Activated T-helper 1 cell treated with anti-CD3 and anti-CD28 coated beads, Interleukin-2, amount 50 U/mL, for 16 hours (primary cell): ENCODE data around the gene CDH15.
"Not testable (repeated sequence)": the region's sequence is repeated elsewhere in the genome, so short reads cannot be mapped to it uniquely, and the experiment has no call there.

Experiments used
- DNase-seq, 2 donors: peaks; one replicate each; pipeline ENCODE4 v3.0.0-alpha.2; 2020; ENCODE audit warnings: low read depth in 1 of 2, low spot score in 1 of 2

The CDH15 gene

DNA sequence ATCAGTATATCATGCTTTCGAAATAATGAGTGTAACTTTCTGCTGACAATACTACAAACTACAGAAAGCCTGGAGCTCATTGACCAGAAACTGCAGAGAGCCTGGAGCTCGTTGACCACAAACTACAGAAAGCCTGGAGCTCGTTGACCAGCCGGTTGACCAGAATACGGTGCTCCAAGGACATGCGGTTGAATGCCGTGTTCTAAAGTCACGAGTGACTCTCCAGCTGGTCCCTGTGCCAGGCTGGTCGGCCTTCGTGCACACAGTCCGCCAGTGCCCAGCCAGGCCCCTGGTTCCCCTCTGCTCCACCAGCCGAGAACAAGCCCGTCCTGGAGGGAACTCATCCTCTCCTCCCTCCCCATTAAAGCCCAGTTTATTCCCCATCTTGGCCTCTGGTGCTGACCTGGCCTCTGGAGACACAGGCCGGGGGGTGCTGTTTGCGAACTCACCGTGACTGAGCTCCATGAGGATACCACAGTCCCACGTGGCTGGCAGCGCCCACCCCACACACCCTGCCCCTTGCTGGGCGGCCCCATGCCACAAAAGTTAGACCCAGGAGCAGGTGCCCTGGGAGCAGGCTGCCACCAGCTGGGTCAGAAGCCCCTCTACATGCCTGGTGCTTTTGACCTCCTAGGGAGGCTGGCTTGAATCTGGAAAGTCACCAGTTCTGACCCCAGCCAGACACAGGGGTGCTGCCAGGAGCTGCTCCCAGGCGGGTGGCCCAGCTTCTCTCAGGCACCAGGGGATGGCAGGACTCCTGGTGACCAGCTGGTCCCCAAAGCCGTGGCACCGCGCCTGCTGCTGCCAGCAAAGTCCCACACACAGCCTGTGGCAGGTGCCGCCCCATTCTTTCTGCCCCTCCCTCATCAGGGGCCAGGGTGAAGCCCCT lies 15.5 kb upstream of the CDH15 start:
- no peak for DNase-seq

DNA sequence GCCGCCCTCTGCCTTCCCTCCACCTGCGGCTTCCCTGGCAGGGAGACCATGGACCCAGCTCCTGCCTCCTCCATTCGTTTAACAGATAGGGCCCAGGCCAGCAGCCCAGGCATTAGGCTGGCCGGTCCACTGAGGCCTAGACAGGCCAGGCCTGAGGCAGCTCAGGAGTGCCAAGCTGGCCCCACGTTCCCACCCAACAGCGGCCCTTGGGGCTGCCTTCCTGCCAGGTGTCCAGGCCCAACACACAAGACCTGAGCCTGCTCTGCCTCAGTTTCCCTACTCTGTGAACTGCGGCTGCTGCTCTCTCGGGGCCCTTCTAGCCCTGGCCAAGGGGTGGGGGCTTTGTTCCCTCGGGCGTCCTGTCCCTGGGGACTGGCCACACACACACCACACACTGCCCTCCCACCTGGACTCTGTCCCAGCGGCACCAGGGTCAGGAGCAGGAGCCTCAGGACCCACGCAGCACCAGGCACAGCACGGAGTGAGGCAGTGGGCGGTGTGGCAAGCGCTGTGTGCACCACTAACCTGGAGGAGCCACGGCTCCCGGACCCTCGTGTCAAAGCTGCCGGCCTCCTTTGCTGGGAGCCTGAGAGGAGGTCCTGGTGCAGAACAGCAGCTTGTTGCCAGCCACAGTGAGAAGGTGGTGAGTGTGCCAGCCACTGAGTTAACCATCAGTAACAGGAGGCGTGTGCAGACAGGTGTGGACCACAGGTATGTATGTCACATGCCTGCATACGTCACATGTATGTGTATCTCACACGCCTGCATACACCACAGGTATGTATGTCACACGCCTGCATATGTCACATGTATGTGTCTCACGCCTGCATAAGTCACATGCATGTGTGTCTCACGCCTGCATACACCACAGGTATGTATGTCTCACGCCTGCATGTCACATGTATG lies 14.6 kb upstream of the CDH15 start:
- DNase-seq = no peak

GRCh38 chr16:89157778-89158177 lies 13.8 kb upstream of the CDH15 start:
- DNase-seq = no peak

DNA sequence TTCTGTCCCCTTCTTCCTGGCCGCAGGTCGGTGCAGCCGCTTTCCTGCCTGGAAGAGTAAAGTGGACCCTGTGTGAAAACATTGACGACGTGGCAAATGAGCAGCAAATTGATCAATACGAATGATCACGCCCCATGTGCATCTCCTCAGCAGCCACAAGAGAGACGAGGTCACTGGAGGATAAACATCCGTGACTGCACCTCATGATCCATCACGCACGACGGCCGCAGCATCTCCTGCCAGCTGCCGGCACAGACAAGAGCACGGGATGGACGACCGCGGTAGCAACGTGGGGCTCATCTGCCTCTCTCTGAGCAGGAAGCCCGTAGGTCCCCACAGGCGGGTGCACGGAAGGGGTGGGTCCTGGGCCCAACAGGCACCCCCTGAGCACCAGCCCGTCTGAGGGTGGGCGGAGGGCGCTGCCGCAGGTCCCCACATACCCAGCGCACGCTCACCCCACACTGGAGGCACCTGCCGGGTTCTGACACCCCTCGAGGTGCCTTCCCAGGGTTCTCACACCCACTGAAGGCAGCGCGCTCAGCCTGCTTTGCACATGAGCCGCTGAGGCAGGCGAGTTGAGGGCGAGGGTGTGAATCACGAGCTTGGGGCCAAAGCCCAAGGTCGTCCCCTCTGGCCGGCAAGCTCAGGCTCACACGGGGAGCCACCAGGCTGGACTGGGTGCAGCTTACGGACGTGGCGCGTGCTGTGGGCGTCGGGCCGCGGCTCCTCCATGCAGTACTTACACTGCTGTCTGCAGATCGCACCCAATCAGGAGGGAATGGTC lies 12.3 kb upstream of the CDH15 start:
- no peak for DNase-seq

GRCh38 chr16:89159850-89160354 lies 11.6 kb upstream of the CDH15 start:
- no peak for DNase-seq

DNA sequence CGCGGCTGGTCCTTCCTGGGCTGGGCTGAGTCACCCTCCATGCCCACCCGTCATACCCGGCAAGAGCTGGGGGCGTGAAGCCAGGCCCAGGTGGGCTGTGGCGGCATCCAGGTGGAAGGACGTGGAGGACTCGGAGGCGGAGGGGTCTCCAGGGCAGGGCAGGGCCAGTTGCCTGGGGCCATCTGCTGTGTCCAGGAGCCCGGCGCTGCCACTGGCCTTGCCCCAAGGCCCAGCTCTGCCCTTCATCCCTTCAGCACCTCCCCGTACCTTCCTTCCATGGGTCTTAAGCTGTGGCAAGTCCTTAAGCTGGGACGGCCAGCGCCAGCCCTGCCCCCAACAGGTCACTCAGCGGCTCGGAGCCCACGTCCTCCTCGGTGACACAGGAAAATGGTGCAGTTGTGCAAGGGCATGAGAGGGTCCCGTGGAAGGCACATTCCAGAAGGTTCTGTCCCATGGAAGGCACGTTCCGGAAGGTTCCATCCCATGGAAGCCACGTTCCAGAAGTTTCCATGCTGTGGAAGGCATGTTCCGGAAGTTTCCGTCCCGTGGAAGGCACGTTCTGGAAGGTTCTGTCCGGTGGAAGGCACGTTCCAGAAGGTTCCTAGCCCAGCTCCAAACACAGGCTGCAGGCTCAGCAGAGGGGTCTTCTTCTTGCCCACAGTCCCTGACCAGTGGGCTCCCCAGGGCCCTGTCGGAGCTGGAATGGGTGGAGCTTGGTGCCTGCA lies 10.4 kb upstream of the CDH15 start:
- no peak for DNase-seq

GRCh38 chr16:89161763-89162713 lies 9.5 kb upstream of the CDH15 start:
- DNase-seq = no peak

DNA sequence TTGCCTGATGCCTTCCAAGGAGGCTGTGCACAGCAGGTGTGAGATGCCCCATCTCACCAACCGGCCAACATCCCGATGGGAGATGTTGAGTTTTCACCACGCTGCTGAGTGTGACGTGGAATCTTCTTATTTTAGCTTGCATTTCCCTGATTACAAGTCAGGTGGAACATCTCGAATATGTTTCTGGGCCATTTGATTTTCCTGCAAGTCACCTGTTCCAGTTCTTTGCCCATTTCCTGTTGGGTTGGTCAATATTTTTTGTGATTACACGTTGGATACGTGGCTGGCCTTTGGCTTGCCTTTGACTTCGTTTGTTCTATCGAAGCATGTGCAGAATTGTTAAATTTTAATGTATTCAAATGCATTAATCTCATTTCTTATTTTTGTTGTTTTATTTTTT lies 8.3 kb upstream of the CDH15 start:
- no peak for DNase-seq

GRCh38 chr16:89164436-89164835 lies 7.1 kb upstream of the CDH15 start:
- DNase-seq = no peak

DNA sequence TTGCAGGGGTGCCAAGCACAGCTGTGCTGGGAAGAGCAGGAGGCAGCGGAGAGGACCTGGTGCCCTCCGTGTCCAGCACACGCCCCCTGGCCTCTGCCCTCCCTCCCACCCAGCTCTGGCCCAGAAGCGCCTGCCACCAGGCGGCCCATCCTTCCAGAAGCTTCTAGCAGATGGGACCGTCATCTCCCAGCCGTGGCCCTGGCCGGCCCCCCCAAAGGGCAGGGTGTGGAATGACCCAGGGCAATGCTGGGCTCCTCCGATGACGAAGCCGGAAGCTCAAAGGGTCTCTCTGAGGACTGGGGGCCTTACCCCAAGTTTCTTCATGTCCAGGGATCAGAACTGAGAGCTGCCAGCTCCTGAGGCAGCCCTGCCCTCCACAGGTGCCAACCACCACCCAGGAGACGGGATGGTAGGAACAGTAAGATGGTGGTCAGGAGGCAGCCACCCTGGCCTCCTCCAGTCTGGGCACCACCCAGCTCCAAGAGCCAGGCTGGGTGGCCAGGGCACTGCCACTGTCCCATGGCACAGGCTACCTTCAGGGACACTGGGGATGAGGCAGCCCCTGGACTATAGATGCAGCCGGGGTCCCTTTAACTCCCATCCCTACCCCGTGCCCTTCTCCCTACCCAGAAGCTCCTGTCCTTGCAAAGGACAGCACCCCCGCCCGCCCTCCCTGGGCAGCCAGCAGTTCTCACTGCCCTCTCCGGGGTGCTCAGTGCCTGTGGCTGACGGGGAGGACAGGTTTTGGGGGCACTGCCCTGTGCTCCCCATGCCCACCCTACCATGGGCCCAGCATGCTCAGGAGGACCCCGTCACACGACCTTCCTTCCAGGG lies 6.5 kb upstream of the CDH15 start:
- DNase-seq = no peak

DNA sequence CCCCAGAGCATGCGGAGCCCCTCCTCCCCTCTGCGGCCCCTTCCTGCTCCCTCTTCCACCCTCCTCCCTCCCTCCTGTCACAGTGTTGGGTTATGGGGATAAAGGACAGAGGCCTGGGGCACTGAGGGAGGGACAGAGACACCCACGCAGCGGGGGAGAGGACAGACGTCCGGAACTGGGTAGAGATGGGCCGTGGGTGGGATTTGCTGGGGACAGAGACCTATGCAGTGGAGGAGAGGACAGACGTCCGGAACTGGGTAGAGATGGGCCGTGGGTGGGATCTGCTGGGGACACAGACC lies 5.9 kb upstream of the CDH15 start:
- not testable (repeated sequence) for DNase-seq

DNA sequence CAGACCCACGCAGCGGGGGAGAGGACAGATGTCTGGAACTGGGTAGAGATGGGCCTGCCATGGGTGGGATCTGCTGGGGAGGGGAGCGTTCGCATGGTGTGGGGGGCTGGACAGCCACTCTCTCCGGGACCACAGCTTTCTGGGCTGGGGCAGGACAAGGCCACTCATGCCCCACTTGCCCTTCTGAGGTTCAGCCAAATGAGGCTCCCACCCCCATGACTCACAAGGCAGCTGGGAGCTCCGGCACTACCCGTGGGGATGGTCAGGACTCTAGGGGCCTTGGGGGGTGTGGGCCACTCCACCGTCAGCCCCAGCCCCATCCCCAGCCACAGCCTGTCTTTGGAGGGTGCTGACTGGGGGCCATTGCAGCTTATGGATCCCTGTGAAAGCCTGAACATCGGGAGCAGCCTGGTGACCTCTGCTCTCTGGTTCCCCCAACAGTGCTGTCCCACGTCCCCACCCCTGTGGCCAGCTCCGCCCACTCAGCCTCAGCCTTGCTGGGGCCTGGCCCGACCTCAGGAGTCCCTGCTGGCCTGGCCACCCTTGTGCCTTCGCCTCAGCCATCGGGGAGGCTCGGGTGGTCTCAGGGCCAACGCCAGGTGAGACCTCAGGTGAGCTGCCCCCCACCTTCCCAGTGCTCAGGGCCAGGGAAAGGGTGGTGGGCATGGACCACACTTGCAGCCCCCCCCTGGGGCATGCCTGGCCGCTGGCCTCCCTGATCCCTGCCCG lies 4.7 kb upstream of the CDH15 start:
- DNase-seq = no peak

- peak; percentile 74 to 78 for DNase-seq
Measured at GRCh38 chr16:89167425-89167941, 4.1 kb upstream of the CDH15 start.

DNA sequence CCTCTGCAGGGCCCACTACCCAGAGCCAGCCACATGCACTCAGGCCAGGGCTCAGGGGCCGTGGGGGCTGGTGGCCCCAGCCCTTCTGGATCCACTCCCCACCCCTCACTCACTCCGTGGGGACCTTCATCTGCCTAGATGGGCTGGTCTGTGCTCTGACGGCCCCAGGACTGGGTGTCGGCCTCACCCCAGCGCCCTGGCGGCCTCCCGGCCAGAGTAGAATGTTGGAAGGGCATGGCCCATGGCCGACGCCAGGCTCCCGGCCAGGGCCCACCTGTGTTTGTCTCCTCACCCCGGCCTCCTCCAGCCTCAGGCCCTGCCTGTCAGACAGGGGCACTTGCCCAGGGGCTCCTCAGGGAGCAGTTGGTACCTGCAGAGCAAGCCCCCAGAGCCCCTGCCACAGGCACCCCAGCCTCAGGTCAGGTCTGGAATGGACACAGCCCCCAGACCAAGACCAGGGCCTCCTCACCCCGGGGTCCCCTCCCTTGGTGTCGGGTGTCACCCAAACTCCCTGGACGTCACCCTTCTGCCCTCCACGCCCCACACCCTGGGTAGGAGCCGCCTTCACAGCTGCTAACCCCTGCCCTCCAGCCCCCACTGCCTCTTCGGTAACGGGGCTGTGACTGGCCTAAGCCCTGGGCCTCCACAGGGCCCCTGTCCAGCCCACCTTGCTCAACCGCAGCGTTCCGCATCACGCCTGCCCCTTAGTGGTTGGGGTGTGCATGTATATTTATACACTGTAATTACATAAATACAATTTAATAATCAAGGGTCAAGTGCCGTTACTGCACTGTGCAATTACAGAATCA lies 3.0 kb upstream of the CDH15 start:
- DNase-seq = no peak

- DNase-seq = no peak
Measured at GRCh38 chr16:89169778-89170177, 1.8 kb upstream of the CDH15 start.

DNA sequence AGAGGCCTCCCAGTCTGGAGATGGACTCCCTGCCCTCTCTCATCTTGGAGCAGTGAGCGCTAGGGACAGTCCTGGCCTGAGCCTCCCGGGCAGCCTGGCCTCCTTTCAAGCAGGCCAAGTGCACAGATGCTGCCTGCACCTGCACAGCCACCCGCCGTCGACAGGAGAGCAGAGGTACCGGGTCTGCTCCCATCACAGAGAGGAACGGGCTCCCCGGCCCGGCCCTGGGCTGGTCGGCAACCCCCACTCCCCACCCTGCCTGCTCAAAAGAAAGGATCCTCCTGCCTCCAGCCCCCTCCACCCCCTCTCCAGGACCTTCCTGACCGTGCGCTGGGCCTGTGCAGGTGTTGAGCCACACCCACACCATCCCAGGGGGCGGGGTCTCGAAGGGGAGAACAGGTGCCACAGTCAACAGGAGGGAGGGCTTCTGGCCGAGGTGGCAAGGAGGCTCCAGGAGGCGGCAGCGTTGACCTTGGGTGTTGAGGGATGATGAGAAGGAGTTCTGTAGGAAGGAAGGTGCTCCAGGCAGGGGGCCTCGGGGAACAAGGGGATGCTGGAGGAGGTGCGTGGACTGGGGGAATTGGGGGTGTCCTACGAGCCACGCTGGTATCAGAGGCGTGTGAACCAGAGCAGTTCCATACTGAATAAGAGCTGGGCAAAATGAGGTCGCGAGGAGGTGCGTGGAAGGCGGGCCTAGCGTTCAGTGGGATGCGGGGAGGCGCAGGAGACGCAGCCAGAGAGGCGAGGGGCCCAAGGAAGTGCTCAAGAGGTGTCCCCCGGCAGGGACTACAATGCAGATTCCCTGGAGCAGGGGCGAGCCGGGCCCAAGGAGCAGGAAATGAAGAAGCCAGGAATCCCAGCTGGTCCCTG lies 967 bp upstream of the CDH15 start:
- no peak for DNase-seq
